DMS114 treated with DMSO at 0.1 percent for 48 hours (cell line): ENCODE data around the gene ABCC6.
"Not testable (repeated sequence)": the region's sequence is repeated elsewhere in the genome, so short reads cannot be mapped to it uniquely, and the experiment has no call there.

Experiments
- DNase-seq: peaks from one replicate; lab custom pipeline; 2025; ENCODE audit not compliant: unreplicated experiment; lab: John Stamatoyannopoulos, UW

The ABCC6 gene

DNA sequence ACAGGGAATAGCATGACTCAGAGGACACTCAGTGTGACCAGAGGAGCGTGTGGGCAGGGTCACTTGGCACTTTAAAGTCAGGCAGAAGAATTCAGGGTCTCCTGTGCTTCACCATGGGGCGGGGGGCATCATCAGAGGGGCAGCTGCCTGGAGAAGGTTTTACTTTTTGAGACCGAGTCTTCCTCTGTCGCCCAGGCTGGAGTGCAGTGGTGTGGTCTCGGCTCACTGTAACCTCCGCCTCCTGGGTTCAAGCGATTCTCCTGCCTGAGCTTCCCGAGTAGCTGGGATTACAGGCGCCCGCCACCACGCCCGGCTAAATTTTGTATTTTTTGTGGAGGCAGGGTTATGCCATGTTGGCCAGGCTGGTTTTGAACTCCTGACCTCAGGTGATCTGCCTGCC is 32.3 kb downstream of the ABCC6 start:
- not testable (repeated sequence) for DNase-seq

GRCh38 chr16:16190546-16190945 is 32.7 kb downstream of the ABCC6 start:
- no peak for DNase-seq

DNA sequence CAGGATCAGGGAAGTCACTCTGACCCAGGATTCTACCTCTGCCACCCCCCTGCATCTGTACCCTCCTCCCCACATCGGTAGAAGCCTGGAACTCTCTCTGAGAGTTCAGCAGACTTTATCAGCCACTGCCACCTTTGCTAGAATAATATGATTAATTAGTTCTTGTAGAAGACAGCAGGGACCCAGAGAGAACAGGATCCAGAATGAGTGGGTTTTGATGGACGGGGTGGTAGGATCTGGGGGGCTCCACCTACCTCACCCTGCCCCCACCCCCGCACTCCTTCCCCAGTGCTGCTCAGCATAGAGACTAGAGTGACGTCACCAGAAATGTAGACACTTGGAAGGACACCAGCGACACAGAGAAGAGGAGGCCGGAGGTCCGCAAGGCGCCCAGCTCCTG is 33.5 kb downstream of the ABCC6 start:
- DNase-seq, result no peak

GRCh38 chr16:16188827-16189226 is 34.5 kb downstream of the ABCC6 start:
- DNase-seq, result no peak

- no peak for DNase-seq
Measured at GRCh38 chr16:16186820-16187219, 36.5 kb downstream of the ABCC6 start.

GRCh38 chr16:16185095-16185494 is 38.2 kb downstream of the ABCC6 start:
- no peak for DNase-seq

GRCh38 chr16:16184594-16184993 is 38.7 kb downstream of the ABCC6 start:
- no peak for DNase-seq

- DNase-seq, result no peak
Measured at GRCh38 chr16:16183562-16183961, 39.7 kb downstream of the ABCC6 start.

DNA sequence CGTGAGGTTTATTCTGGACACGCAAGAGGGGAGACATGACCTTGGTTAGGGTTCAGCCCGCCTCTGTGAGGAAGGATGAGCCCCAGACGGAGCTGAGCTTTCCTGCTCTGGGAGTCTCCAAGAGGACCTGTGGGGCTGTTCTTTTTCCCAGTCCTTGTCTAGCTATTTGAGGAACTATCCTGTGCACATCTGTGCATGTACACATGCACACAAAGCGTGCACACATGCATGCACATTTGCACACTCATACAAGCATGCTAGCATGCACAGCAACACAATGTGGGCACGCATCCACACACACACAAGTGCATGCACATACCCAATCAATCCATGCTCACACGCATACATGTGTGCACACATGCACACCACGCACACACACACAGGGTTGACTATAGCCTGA is 40.4 kb downstream of the ABCC6 start:
- DNase-seq, result no peak

DNA sequence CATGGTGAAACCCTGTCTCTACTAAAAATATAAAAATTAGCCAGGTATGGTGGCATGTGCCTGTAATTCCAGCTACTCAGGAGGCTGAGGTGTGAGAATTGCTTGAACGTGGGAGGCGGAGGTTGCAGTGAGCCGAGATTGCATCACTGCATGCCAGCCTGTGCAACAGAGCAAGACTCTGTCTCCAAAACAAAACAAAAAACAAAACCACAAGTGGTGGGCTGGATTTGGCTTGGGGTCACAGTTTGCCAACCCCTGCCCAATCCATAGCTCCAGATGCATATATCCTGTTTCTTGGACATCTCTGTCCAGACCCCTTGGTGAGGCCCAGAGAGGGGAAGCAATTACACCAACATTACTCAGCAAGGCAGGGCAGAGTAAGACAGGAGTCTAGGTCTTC is 41.5 kb downstream of the ABCC6 start:
- DNase-seq, result not testable (repeated sequence)

GRCh38 chr16:16178455-16179162 is 44.7 kb downstream of the ABCC6 start:
- no peak for DNase-seq

DNA sequence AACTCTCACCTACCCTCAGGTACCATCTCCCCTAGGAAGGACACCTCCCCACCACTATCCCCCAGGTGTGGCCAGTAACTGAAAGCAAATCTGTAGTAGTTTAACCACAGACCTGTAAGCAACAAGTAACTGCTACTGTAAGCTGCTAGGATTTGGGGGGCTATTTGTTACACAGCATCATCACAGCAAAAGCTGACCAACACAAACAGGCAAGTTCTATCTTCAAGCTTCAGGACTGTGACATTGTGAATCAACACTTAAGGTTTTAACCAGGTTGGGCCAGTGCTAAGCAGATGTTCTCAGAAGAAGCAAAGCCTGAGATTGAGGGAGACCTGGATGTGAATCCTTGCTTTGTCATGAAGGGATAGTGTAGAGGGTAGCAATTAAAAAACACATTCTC is 47.0 kb downstream of the ABCC6 start:
- no peak for DNase-seq

- no peak for DNase-seq
Measured at GRCh38 chr16:16175296-16175695, 48.0 kb downstream of the ABCC6 start.

GRCh38 chr16:16172991-16173390 is 50.3 kb downstream of the ABCC6 start:
- DNase-seq, result no peak

GRCh38 chr16:16171332-16171919 is 51.9 kb downstream of the ABCC6 start:
- no peak for DNase-seq

DNA sequence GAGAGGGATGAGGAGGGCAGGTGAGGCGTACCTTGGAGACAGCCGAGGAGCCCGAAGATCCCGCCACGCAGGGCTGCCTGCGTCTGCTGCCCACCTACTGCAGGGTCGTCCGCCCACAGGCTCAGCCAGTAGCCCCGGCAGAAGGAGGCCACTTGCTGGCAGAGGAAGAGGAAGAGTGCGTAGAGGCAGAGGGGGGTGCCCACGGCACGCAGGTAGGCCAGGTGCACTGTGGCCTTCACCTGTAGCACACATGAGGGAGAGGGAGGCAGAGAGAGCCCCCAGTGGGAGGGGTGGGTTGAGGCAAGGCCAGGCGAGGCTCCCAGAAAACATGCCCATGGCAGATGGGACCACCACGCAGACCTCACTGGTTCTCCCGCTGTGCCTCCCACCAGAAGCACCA is 53.7 kb downstream of the ABCC6 start:
- no peak for DNase-seq

DNA sequence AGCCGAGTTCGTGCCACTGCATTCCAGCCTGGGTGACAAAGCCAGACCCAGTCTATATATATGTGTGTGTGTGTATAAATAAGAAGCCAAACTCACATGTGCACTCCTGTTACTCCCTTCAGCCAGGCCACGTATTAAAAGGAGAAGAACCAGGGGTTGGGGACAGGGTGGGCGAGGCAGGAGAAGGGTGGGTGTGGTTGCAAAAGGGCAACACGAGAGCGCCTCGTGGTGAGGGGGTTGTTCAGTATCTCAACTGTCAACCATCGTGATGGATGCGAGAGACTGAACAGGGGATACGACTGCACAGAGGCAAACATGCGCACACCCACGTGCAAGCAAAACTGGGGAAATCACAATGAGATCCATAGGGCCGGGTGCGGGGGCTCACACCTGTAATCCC is 54.9 kb downstream of the ABCC6 start:
- no peak for DNase-seq

DNA sequence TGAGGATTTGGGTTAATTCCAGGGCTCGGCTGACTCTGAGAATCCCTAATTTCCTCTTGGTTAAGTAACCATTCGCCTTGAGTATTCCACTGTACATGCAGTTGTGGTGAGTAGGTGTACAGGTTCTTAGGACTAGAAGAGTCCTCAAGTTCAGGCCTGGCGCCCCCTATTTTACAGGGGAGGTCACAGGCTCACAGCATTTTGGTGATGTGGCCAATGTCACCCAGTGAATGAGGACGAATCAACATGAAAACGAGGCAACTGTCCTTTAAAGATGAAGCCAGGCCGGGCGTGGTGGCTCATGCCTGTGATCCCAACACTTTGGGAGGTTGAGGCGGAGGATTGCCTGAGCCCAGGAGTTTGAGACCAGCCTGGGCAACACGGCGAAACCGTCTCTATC is 55.4 kb downstream of the ABCC6 start:
- no peak for DNase-seq

- DNase-seq, result no peak
Measured at GRCh38 chr16:16166949-16167348, 56.3 kb downstream of the ABCC6 start.

- DNase-seq, result no peak
Measured at GRCh38 chr16:16166085-16166484, 57.2 kb downstream of the ABCC6 start.

DNA sequence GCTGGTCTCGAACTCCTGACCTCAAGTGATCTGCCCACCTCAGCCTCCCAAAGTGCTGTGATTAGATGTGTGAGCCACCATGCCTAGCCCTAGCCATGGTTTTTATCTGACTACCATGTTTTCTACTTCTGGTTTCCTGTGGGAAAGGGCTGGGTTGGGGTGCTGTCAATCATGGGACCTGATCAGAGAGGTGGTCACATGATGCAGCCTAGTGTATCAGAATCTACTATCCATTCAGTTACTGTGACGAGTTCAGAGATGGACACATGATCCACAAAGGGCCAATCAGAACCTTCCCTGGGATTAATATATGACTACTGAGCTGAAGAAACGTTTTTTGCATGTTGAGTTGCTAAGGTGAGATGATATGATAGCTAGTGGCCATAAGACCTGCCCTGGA is 59.1 kb downstream of the ABCC6 start:
- DNase-seq, result no peak

DNA sequence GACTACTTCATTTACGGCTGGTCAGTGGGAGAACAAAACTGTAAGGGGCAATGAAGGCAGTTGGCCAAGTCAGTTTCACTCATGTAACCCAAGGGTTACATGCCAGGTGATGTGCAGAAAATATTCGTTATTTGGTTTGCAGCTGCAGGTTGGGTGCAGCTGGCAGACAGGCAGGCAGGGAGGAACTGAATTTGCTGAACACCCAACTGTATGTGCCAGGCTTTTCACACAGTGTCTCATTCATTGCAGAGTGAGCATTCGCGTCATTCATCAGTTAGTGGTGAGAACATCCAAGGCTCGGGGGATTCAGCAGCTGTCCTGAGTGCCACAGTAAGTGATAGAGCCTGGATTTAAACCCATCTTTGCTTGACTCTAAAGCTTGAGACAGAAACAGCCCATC is 59.7 kb downstream of the ABCC6 start:
- no peak for DNase-seq

DNA sequence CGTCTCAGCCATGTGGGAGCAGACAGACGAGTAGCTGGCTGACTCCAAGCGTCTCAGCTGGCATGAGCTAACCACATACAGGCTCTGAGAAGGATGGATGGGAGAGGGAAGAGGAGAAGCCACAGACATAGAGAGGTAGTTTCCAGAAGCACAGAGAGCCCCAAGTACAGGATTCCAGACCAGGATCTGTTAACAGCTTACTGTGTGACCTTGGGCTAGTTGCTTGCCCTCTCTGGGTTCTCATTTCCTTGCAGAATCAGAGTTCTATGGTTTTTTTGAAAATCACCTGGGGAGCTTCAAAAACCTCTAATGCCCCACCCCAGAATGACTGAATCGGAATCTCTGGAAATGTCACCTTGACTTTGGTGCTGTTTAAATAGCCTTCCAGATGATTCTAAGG is 60.2 kb downstream of the ABCC6 start:
- no peak for DNase-seq
